GM19025 (cell line): ENCODE measurements around the gene CTBP2.
A peak's percentile ranks its signal among the peaks of the same experiment; 100 is the strongest.

Experiments used
- ATAC-seq: cut with Tn5 transposase; IDR thresholded peaks from one replicate; pipeline ENCODE4 v1.9.1; 2021; ENCODE audit warnings: mild to moderate bottlenecking, low read depth, moderate library complexity; ENCODE audit not compliant: unreplicated experiment

CTBP2 gene

DNA sequence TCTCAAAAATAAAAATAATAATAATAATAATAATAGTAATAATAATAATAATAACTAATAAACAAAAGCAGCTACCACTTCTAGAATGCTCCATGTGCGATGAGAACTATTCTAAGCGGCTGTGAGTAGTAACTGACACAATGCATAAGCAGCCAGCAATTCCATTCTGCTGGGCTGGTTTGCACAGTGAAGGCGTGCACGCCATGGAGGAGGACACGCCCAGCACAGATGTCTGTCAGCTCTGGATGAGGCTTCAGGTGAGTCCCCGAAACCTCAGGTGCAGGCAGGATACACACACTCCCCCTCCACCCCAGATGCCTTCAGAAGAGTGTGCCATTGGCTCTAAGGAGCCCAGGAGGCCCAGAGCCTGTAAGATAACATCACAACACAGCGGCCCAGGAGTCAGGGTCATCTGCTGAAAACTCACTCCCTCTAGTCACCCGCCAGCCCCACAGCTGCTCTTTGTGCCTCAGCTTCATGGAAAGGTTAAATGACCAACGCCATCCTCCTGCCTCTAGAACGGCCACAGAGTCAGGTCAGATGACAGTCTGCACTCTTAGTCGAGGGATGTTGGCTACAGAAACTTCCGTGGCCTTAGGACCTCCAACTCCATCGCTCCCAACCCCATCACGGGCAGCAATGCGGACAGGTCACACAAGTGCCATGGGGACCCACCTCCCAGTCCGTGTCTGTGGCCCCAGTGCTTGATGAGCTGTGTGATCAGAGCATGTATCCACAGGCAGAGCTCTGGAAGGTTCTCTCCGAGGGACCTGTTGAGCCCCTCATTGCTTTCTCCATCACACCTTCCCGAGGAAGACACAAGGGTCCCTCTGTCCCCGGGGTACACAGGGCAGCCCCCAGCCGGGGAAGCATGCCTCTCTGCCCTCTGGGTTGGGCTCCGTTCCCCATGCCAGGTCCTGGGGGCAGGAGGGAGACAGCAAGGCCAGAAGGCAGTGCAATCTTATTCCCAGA is 103.9 kb downstream of the CTBP2 start:
- no peak for ATAC-seq

DNA sequence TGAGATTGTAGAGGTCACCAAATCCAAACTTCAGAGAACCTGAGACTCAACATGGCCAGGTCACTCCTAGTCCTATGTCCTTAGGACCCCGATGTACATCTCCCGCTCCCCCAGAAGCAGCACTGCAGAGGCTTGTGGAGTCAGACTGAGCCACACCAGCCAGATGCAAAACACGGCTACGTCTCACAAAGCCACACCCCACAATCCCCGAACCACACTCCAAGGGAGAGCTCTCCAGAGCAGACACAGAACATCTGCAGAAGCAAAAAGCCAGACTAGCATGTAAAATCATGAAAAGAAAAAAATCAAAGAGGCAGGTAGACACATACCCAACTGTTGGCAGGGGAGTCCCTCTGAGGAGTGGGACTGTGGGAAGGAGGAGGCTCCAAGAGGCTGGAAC is 104.9 kb downstream of the CTBP2 start:
- ATAC-seq = no peak

DNA sequence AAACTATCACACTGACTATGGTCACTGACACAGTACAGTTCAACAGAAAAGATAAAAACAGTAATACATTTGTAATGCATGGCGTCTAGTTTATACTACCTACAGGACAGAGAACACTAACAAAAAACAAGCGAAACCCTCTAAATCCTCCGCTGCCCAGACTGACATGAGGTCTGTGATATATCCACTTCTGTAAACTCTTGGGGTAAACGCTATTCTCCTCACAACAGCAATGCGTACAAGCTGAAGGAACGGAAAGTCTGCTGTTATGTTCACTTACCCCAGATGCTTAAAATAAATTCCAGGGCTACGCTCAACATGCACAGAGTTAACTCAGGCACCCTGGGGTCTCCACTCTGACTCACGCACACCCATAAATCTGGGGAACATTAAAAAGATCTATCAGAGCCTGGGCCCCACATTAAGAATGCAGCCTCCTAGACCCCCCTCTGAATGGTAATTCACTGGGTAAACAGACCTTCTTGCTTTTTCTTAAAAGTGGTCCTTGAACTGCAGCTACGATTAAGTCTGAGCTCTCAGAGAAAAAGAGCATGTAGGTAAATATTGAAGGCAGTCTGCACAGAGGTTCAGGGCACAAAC is 105.6 kb downstream of the CTBP2 start:
- no peak for ATAC-seq

DNA sequence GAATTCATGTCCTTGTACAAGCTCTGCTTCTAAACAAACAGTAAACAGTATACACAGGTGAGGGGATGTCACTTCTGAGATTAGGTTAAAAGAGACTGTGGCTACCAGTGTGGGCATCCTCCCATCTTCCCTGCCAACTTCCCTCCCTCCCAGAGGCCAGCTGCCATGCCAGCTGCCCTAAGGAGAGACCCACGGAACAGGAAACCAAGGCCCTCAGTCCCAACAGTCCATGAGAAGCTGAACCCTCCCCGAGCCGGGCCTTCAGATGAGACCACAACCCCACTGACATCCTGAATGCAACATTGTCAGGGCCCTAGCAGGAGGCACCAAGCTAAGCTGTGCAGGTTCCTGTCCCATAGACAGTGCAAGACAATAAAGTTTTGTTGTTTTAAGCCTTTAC is 106.1 kb downstream of the CTBP2 start:
- no peak for ATAC-seq

DNA sequence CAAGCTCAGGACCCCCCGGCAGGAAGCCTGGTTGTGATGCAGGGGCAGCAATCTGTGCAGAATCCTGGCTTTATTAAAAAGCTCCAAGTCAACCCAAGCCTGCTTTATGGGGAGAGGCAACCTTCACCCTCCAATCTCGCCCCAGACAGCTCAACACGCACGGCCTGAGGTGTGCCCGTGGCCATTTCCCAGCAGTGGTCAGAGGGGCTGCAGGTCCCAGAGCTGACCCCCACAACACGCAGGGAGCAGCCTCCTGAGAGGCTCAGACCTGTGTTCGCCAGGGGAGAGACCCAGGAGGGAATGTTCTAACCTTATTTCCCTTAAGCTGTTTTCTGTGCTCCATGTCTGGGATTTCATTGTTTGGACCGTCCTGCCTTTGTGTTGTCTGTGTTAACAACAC is 108.2 kb downstream of the CTBP2 start:
- ATAC-seq = no peak

DNA sequence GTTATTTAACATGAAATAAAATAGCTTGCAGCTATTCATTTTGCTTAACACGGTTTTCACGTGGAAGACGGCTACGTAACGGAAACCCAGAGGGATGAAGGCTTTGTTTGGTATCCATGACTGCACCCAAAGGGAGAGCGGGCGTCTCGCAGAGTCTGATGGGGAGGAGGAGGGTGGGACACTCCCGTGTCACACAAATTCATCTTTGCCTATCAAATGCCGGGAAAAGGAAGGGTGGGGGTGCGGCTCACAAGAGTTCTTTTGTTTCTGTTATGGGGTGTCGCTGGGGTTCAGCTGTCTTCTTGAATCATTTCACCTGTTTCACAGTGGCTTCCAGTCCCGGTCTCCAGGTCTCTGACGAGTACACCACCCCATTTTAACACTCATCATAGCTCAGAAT is 110.0 kb downstream of the CTBP2 start:
- no peak for ATAC-seq

DNA sequence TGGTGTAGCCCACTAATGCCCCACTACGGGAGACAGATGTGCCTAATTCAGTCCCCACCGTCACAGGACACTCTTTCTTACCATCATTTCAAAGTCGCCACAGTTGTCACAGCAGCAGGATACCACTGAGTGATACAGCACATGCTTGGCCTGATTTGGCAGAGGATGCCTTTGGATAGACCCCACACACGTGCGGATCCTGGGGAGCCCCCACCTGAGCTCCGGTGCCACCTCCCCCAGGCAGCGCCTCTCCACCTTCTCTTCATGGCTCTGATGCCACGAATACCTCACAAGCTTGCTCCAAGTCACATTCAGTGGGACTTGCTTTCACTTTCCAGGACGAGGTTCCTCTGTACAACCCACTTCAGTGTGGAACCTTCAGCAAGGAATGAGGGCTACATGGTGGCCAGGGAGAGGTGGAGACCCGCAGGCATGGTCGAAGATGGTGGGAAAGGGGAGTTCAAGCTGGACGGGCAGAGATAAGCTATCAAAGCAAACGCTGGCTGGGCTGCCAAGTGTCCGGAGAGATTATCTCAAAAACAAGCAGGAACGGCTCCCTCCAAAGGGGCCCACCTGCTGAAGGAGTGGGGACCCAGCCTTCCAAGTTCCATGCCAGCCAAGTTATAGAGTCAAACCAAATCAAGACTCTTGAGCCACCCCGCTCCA is 111.0 kb downstream of the CTBP2 start:
- ATAC-seq = no peak

DNA sequence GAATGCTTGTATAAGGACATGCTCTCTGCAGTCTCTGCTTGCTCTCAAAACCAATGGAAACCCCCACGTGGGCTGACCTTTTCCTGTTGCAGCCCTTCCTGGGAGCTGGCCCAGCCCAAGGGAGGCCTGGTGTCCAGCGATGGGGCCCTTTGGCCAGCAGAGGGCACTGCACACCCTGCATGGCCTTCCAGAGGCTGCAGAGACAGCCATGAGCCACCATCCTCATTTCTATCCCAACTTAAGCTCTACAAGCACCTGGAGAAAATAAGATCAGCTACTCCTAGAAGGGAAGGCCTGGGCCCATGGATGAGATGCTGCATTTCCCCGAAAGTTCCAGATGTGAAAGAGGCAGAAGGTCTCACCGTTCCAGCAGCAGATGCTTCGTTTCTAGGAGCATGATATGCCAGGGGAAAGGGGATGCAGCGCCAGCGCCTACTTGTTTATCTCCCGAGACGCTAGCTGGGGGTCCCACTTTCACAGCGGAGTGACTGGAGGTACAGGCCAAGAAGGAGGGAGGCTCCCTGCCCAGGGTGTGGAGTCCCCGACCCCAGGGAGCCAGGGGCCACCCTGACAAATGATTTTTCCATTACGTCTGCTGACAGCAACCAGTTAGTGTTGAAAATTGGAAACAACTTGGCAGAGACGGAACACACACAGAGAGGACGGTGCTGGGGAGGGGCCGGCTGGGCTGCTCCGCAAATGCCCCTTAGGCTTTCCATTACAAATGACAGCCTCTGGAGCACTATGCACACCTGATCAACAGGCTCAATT is 112.1 kb downstream of the CTBP2 start:
- peak; percentile 70 for ATAC-seq

DNA sequence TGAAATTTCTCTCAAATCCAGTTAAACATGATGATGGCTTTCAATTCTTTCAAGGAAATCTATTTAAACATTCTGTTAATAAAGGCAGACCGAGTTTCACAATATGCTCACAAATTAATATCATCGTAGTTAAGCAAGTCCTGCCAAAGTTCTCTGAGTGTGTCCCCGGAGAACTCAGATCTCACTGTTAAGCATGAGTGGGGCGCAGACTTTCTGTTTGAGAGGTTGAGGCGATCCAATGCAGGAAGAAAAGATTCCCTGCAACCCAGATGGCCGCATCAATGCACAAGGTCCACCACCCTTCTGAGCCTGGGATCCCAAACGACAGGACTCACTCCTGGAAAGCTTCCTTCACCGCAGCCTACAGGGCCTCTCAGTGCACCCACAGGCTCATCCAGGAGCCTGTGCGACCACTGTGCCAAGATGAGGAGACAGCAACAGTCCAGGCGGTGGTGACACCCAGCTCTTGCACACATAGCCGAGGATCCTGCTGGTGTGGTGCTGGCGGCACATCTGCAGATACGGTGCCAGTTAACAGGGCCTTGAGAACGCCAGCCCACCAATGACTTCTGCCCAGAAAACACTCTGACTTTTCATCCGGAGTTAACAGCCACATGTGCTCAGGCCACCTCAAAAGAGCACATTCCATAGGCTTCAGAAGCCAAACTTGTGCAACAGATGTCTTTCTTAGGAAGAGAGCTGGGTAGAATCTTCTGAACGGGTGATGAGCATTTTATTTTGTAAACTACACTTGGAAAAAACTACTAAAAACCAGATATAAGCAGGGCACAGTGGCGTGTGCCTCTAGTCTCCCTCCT is 116.3 kb downstream of the CTBP2 start:
- no peak for ATAC-seq

DNA sequence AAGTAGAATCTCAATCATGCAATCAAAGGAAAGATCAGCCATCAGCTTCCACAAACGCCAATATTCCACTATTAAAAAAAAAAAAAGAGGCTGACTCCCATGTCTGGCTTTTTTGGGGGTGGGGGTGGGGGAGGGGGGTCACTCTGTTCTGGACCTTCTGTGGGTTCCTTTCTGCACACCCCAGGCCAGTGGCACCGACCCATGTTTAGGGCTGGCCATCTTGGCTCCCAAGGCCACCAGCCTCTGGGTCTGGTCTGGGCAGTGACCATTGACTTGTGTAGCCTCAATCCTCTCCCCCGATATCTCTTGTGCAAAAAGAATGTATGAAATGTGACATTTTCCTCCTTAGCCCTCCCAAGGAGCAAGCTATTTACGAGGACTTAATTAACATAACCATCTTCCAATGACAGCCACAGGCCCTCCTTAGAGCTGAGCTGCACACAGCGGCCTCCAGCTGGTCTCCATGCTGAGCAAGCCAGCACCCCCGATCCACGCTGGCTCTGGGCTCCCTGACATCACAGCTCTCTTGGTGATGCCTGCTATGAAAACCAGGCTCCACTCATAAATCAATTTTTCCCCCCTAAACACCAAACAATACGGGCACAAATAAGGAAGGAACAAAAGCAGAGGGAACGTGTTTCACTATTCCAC is 118.4 kb downstream of the CTBP2 start:
- no peak for ATAC-seq

DNA sequence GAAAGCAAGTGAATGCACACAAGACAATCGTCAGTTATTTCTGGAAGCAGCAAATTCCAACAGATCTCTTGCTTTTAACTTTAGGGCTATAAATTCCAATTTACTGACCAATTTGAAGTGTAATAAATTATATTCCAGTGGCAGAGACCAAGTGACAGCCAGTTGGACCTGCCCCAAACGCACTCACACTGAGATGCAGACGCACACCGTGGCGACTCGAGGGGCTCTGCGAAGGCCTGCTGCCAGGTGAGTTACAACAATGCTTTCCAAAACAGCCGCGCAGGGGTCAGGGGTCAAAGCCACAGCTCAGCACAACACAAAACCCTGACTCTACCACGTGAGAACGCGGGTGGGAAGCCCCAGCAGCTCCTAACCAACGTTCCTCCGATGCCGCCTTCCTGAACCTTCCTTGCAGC is 121.0 kb downstream of the CTBP2 start:
- ATAC-seq = no peak

DNA sequence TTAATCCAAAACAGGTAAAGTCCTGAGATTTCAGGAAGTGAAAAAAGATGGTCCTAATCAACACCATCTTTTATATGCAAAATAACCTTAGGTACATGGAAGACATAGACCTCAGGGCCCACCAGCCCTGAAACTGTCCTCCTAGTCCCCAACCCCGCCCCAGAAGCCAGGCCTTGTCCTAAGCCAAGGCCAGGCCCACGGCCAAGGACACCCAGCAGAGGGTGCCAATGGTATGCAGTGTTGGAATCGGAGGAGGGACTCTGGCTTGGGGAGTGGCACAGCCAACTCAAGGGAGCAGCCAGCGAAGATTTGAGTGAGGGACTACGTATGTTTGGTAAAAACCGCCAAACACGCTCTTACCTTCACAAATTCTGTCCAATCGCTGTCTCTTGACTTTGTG is 121.7 kb downstream of the CTBP2 start:
- no peak for ATAC-seq

DNA sequence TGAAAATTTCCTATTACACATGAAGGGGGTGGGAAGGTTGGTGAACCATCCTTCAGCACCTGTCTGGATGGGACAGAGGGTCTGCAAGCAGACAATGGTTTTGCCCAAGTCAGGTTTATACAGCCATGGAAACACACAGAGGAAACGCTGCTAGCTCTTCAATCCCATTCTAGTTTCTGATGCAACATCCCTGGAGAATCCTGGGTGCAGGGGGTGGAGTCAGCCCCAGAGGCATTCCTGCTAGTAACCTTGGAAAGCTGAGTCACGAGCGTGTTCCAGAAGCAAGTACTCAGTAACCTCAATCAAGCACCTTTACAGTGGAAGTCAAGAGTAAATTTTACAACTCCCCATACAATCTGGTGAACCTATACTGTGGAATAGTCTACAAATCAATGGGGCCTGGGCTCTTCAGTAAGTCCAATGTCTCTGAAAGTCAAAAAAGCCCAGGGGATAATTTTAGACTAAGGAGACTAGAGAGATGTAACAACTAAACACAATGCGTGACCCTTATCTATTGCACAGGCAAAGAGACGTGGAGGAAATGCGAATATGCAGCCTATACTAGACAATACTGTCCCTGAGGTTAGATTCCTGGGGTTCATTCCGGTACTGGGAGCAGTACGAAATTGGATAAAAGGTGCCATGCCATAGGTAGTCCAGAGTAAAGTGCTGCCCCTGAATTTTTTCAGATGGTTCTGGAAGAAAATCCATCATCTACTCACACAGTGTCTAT is 123.1 kb downstream of the CTBP2 start:
- no peak for ATAC-seq

DNA sequence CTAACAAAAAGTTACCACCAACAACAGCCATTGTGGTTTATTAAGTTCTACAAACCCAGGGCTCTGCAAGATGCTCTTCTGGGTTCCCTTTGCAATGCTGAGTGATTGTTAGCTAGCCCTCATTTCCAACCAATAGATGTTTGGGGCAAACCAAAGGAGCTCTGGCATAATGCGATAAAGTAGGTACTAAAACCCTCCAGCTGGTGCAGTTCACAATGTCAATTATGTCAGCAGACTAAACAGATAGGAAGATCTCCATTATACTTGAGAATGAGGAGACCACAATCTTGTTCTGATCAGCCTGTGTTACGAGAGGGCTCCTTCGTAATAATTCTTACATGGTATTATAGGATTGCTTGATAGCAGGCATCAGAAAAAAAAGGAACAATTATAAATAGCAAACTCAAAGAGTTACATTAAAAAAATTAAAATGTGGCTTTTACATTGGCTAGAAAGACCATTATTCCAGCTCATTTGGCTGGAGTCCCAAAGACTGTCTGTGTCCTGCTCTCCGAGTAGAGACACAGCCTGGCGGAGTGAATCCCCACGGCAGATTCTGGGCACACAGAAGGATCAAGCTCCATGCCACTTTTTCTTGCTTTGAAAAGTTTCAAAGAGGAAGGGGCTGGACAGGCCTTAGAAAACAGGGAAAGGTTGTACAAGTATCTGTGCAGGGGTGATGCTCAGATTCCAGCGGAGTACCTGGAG is 124.6 kb downstream of the CTBP2 start:
- no peak for ATAC-seq

DNA sequence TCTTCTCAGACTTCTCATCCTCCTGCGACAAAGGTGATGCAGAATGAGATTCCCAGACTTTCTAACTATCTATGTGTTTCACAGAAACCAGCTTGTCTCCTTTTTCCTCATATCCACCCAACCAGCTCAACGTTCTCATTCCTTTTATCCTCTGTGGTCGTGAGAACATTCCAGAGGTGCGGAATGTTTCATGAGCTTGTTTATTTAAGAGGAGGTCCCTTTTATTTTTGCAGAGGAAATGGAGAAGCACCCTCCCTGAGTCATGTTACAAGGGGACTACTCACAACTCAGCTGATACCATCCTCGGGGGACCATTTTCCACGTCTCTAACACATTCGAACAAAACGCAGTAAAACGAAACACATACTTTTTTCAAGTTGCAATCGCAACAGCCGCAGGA is 125.2 kb downstream of the CTBP2 start:
- ATAC-seq = no peak

DNA sequence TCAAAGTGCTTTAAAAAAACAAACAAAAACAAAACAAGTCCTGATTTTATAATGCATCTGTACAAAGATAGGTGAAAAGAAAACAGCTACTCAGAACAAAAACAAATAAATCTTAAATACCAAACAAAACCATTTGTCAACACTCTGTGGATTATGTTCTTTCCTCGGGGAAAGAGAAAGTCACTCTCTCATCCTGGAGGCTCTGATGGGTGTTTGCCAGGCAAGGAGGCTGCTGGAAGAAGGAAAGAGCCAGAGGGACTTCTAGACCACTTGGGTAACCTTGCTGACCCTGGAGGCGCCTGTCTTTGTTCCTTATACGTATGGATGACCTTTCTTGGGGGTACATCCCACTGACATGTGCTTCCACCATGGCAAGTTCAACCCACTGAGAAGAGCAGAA is 125.7 kb downstream of the CTBP2 start:
- no peak for ATAC-seq

DNA sequence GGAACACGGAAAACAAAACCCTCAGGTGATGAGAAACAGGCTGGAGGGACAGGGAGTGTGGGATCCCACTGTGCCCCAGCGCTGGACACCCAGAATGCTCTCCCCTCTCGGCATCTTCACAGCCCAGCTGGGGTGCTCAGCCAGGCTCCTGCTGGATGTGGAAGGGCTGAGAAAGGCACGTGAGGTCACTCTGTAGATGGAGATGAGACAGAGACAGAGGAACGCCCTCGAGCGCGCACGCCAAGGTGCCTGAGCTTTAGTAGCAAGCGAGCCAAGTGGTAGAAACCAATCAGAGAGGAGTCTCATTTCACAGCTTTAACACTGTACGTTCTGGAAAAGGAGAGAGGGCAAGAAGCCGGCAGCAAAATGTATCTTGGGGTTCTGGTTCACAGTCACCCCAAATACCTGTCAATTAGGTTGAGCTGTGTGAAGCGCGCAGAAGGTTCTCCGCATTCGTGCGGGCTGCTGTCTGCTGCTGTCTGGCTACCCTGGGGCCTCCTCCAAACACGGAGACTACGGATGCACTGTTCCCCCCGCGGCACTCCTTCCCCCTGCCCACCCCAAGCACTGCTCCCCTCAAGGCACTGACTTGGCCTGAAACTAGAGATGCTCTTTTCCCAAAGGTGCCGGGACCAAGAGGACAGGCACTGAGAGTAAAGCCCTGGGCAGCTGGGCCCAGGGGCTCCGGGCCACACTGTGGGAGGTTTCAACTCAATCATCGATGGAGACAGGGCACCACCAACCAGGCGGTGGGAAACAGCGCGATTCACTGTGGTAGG is 127.0 kb downstream of the CTBP2 start:
- ATAC-seq = no peak
